ENCODE data around the gene VPS8. TPM values are rescaled to one million over a fixed set of nuclear protein-coding genes. Genes with fewer than 3 reads are reported as not detected.
A peak's percentile ranks its signal among the peaks of the same experiment; 100 is the strongest.

The VPS8 gene, protein sequence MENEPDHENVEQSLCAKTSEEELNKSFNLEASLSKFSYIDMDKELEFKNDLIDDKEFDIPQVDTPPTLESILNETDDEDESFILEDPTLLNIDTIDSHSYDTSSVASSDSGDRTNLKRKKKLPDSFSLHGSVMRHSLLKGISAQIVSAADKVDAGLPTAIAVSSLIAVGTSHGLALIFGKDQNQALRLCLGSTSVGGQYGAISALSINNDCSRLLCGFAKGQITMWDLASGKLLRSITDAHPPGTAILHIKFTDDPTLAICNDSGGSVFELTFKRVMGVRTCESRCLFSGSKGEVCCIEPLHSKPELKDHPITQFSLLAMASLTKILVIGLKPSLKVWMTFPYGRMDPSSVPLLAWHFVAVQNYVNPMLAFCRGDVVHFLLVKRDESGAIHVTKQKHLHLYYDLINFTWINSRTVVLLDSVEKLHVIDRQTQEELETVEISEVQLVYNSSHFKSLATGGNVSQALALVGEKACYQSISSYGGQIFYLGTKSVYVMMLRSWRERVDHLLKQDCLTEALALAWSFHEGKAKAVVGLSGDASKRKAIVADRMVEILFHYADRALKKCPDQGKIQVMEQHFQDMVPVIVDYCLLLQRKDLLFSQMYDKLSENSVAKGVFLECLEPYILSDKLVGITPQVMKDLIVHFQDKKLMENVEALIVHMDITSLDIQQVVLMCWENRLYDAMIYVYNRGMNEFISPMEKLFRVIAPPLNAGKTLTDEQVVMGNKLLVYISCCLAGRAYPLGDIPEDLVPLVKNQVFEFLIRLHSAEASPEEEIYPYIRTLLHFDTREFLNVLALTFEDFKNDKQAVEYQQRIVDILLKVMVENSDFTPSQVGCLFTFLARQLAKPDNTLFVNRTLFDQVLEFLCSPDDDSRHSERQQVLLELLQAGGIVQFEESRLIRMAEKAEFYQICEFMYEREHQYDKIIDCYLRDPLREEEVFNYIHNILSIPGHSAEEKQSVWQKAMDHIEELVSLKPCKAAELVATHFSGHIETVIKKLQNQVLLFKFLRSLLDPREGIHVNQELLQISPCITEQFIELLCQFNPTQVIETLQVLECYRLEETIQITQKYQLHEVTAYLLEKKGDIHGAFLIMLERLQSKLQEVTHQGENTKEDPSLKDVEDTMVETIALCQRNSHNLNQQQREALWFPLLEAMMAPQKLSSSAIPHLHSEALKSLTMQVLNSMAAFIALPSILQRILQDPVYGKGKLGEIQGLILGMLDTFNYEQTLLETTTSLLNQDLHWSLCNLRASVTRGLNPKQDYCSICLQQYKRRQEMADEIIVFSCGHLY (N-terminal part only)
- 39.7 and 42.2 TPM in 2 replicates for total RNA-seq (2021)
- long read RNA-seq, full-length matches to known transcripts, result 54 of 119 reads
- long read RNA-seq, partial matches to known transcripts, result 17 of 119 reads
- long read RNA-seq, other reads (novel, unspliced or antisense), result 48 of 119 reads

DNA sequence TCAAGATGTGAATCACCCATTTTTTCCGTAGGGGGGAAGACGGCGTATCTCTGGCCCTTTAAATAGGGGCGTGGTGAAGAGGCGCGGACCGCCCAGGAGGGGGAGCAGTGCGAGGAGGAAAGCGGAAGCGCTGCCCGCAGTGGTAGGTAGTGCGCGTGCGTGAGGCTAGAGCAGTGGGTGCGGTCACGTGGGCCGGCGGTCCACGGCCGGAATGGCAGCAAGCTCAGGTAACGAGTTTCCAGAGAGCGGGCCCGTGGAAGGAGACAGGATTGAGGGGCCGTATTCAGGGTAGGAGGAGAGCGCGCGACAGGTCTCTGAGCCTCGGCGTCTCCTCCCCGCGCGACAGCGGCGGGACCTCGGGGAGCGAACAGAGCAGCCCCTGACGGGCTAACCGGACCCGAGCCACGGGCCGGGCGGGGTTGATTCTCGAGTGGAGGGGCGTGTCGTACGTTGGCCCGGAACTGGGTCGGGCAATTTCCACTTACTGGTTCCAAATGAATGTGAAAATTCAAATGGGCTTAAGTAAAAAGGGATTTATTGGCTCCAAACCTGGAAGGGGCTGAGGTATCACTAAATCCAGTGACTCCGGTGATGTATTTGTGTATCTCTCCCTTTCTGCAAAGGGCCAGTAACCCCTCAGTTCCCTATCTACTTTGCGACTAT lies at the start of gene VPS8:
Gene VPS8, plus strand, starts transcription at position 168 of the 663 bp plus-strand sequence. CDS start 12,467 bp downstream, outside the sequence.
- no peak within 1 kb of the TSS for H3K14ac ChIP-seq (ENCODE audit: insufficient read depth, low read length)
- no peaks in the 10 kb centered on the region for H3K27me3 ChIP-seq (ENCODE audit: insufficient read depth, low read length)
- no peak within 1 kb of the TSS for H2AK5ac ChIP-seq (ENCODE audit: insufficient read length, low read length)
- no peak within 1 kb of the TSS for H2BK15ac ChIP-seq (ENCODE audit: low read depth, low read length)
- no peak within 1 kb of the TSS for H2BK120ac ChIP-seq (ENCODE audit: low read depth, low read length, poor library complexity, severe bottlenecking)
- H3K23ac ChIP-seq (ENCODE audit: insufficient read length, low read depth, low read length), result no peak within 1 kb of the TSS
- peaks cover 3% of the 10 kb centered on the region; the same call in 1 of the 2 replicates for H3K79me2 ChIP-seq (ENCODE audit: insufficient read depth, low read length)
- no peak within 1 kb of the TSS for H2BK5ac ChIP-seq (ENCODE audit: insufficient read length, low read length)
- WGBS (ENCODE audit: extremely low coverage, insufficient read length, low lambda C conversion rate), result no CpG with 5 or more reads among the region's 50 CpGs
- H3K27ac Mint-ChIP-seq, result peak within 1 kb of the TSS in 2 of 3 experiments; percentile 96; a peak in 3 of 7 replicates
- H4K20me1 ChIP-seq (ENCODE audit: control insufficient read depth, insufficient read depth, insufficient read length), result no peaks in the 10 kb centered on the region
- H3K23me2 ChIP-seq (ENCODE audit: insufficient read length, low read depth, low read length, poor library complexity, severe bottlenecking), result peaks cover 7% of the 10 kb centered on the region
- H3K4me2 ChIP-seq (ENCODE audit: insufficient read depth, insufficient read length, low read length), result peak within 1 kb of the TSS; percentile 78
- H3K4me1 ChIP-seq (ENCODE audit: insufficient read depth, low read length), result no peaks in the 10 kb centered on the region; the same call in 1 of the 2 replicates
- H3K27me3 Mint-ChIP-seq (ENCODE audit: low read depth), result no peaks in the 10 kb centered on the region
- no peak within 1 kb of the TSS for H3K56ac ChIP-seq (ENCODE audit: insufficient read length, low read depth, low read length)
- H3T11ph ChIP-seq (ENCODE audit: low read length), result no peak within 1 kb of the TSS
- DNase-seq, result peak; percentile 95
- no peak within 1 kb of the TSS for H3K18ac ChIP-seq (ENCODE audit: insufficient read length, low read depth, low read length)
- no peaks in the 10 kb centered on the region for H3K9me3 ChIP-seq (ENCODE audit: control insufficient read depth, low read depth, low read length)
- H4K5ac ChIP-seq (ENCODE audit: insufficient read length, low read depth, low read length), result no peak within 1 kb of the TSS
- TF ChIP-seq, protein P1, sequence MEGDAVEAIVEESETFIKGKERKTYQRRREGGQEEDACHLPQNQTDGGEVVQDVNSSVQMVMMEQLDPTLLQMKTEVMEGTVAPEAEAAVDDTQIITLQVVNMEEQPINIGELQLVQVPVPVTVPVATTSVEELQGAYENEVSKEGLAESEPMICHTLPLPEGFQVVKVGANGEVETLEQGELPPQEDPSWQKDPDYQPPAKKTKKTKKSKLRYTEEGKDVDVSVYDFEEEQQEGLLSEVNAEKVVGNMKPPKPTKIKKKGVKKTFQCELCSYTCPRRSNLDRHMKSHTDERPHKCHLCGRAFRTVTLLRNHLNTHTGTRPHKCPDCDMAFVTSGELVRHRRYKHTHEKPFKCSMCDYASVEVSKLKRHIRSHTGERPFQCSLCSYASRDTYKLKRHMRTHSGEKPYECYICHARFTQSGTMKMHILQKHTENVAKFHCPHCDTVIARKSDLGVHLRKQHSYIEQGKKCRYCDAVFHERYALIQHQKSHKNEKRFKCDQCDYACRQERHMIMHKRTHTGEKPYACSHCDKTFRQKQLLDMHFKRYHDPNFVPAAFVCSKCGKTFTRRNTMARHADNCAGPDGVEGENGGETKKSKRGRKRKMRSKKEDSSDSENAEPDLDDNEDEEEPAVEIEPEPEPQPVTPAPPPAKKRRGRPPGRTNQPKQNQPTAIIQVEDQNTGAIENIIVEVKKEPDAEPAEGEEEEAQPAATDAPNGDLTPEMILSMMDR (conservative IDR thresholded peaks at IDR 0.05), result peak; percentile 70
- H2BK12ac ChIP-seq (ENCODE audit: insufficient read length, low read depth, low read length), result no peak within 1 kb of the TSS
- peaks cover 10 to 15% of the 10 kb centered on the region in 2 experiments for H3K4me1 Mint-ChIP-seq
- H4K91ac ChIP-seq (ENCODE audit: insufficient read length, low read depth, low read length), result no peak within 1 kb of the TSS
- H2AFZ ChIP-seq (ENCODE audit: low read length), result peak within 1 kb of the TSS; percentile 98
- peaks cover 6% of the 10 kb centered on the region for H3K79me1 ChIP-seq (ENCODE audit: insufficient read depth, low read depth, low read length, poor library complexity, severe bottlenecking)
- no peaks in the 10 kb centered on the region for H3K9me3 Mint-ChIP-seq
- H2BK20ac ChIP-seq (ENCODE audit: low read depth, low read length, poor library complexity, severe bottlenecking), result no peak within 1 kb of the TSS
- H3K4me3 Mint-ChIP-seq, result peak within 1 kb of the TSS; percentile 97 to 98
- H3K36me3 Mint-ChIP-seq (ENCODE audit: insufficient read depth in 1 of 3, low read depth in 3 of 3), result peaks cover 0 to 7% (median 0%) of the 10 kb centered on the region in 3 experiments; a peak in 2 of 7 replicates
- H3K4ac ChIP-seq (ENCODE audit: low read depth, low read length), result no peak within 1 kb of the TSS
- H3K27ac ChIP-seq (ENCODE audit: insufficient read length, low read depth, low read length), result no peak within 1 kb of the TSS
- H3K9ac ChIP-seq (ENCODE audit: extremely low read depth, insufficient read length, low read length), result peak within 1 kb of the TSS; percentile 26
- no peak within 1 kb of the TSS for H4K8ac ChIP-seq (replicated peaks; ENCODE audit: insufficient read length, low read depth, low read length)
